Measurements from ENCODE around the gene PACS2.

Gene PACS2

GRCh38 chr14:105388110-105388951 is 73.8 kb downstream of the PACS2 start:
- no peak for DNase-seq (ENCODE audit: low read depth)

GRCh38 chr14:105388976-105389375 is 74.4 kb downstream of the PACS2 start:
- no peak for DNase-seq (ENCODE audit: low read depth)

- no peak for DNase-seq (ENCODE audit: low read depth)
Observed at GRCh38 chr14:105389534-105389933, 75.0 kb downstream of the PACS2 start.

GRCh38 chr14:105389976-105390848 is 75.7 kb downstream of the PACS2 start:
- no peak for DNase-seq (ENCODE audit: low read depth)

GRCh38 chr14:105390849-105391500 is 76.4 kb downstream of the PACS2 start:
- DNase-seq (ENCODE audit: low read depth): no peak

- no peak for DNase-seq (ENCODE audit: low read depth)
Observed at GRCh38 chr14:105391541-105391940, 77.0 kb downstream of the PACS2 start.

- no peak for DNase-seq (ENCODE audit: low read depth)
Observed at GRCh38 chr14:105392131-105393090, 77.9 kb downstream of the PACS2 start.

GRCh38 chr14:105393151-105393550 is 78.6 kb downstream of the PACS2 start:
- DNase-seq (ENCODE audit: low read depth): no peak

GRCh38 chr14:105394714-105395537 is 80.4 kb downstream of the PACS2 start:
- no peak for DNase-seq (ENCODE audit: low read depth)

GRCh38 chr14:105395538-105395854 is 80.9 kb downstream of the PACS2 start:
- no peak for DNase-seq (ENCODE audit: low read depth)

- DNase-seq (ENCODE audit: low read depth): no peak
Observed at GRCh38 chr14:105397350-105397931, 82.9 kb downstream of the PACS2 start.

- DNase-seq (ENCODE audit: low read depth): peak; percentile 91
Observed at GRCh38 chr14:105398044-105398725, 83.6 kb downstream of the PACS2 start, which contains the start of gene TEX22. Gene TEX22 (plus strand): TSS chr14:105398538. CDS start chr14:105399341, 803 bp downstream.

- DNase-seq (ENCODE audit: low read depth): peak; percentile 26
Observed at GRCh38 chr14:105398726-105399465, 84.3 kb downstream of the PACS2 start.

- no peak for DNase-seq (ENCODE audit: low read depth)
Observed at GRCh38 chr14:105399466-105399775, 84.9 kb downstream of the PACS2 start.

GRCh38 chr14:105400016-105400415 is 85.5 kb downstream of the PACS2 start:
- DNase-seq (ENCODE audit: low read depth): no peak

GRCh38 chr14:105401699-105402098 is 87.2 kb downstream of the PACS2 start:
- no peak for DNase-seq (ENCODE audit: low read depth)

GRCh38 chr14:105408592-105408991 is 94.0 kb downstream of the PACS2 start:
- no peak for DNase-seq (ENCODE audit: low read depth)

GRCh38 chr14:105409364-105409763 is 94.8 kb downstream of the PACS2 start:
- no peak for DNase-seq (ENCODE audit: low read depth)

- no peak for DNase-seq (ENCODE audit: low read depth)
Observed at GRCh38 chr14:105410642-105411016, 96.1 kb downstream of the PACS2 start.
